Choroid plexus epithelial cell (primary cell): ENCODE results near the gene THSD4.

Experiments
- DNase-seq: peaks from one replicate; pipeline ENCODE4 v3.0.0-alpha.2; 2010; ENCODE audit warnings: low read depth
- H3K4me3 ChIP-seq: 2 replicates; pipeline ENCODE4 v1.5.1; 2011; ENCODE audit warnings: low read depth, mild to moderate bottlenecking, control low read depth, low read length, moderate library complexity
- CTCF ChIP-seq: conservative IDR thresholded peaks from 2 replicates; pipeline ENCODE4 v1.5.1; 2011; ENCODE audit warnings: low read depth, mild to moderate bottlenecking, control low read depth, inconsistent platforms, low read length, moderate library complexity

THSD4 gene

DNA sequence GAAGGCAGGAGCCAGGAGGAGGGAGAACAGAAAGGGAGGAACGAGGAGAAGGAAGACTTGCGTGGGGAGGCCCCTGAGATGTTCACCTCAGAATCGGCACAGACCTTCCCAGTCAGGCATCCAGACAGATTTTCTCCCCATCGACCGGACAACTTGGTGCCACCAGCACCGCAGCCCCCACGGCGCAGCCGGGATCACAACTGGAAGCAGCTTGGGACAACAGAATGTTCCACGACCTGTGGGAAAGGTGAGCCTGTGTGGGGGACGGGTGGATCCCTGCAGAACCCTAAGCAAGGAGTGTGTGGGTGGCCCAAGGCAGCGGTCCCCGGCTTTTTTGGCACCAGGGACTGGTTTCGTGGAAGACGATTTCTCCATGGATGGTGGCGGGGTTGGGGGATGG lies 622.5 kb downstream of the THSD4 start:
- TF ChIP-seq CTCF = no peak
- no peak for DNase-seq
- no peak overlapping the region for H3K4me3 ChIP-seq

GRCh38 chr15:71739355-71739754 lies 624.1 kb downstream of the THSD4 start:
- no peak for TF ChIP-seq CTCF
- no peak overlapping the region for H3K4me3 ChIP-seq
- DNase-seq = no peak

DNA sequence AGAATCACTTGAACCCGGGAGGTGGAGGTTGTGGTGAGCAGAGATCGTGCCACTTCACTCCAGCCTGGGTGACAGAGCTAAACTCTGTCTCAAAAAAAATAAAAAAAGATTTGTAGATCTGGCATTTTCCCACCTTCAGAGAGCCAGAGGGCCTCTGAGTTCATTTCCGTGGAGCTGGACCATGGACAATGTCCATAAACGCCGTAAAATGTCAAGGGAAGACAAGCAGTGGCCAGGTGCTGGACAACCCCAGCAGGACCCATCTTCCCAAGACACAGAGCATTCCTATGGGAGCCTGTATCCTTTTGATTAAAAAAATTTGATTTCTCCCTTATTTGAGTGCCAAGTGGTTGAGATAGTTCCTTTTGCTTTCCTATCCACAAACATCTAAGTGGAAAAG lies 627.7 kb downstream of the THSD4 start:
- no peak overlapping the region for H3K4me3 ChIP-seq
- DNase-seq = no peak
- no peak for TF ChIP-seq CTCF

GRCh38 chr15:71743861-71744382 lies 628.7 kb downstream of the THSD4 start:
- DNase-seq = peak; percentile 82
- peak; percentile 74 for TF ChIP-seq CTCF
- no peak overlapping the region for H3K4me3 ChIP-seq

DNA sequence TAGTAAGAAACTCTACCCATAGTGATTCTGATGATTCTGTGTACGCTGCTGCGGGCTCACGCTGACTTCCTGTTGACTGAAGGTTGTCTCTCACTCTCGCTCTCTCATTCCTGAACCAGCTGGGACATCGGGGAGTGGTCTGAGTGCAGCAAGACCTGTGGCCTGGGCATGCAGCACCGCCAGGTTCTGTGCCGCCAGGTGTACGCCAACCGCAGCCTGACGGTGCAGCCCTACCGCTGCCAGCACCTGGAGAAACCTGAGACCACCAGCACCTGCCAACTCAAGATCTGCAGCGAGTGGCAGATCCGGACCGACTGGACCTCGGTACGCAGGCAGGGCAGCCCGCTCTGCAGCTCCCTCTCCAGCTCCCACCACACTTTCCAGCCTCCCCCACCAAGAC lies 631.4 kb downstream of the THSD4 start:
- no peak for DNase-seq
- TF ChIP-seq CTCF = no peak
- no peak overlapping the region for H3K4me3 ChIP-seq

DNA sequence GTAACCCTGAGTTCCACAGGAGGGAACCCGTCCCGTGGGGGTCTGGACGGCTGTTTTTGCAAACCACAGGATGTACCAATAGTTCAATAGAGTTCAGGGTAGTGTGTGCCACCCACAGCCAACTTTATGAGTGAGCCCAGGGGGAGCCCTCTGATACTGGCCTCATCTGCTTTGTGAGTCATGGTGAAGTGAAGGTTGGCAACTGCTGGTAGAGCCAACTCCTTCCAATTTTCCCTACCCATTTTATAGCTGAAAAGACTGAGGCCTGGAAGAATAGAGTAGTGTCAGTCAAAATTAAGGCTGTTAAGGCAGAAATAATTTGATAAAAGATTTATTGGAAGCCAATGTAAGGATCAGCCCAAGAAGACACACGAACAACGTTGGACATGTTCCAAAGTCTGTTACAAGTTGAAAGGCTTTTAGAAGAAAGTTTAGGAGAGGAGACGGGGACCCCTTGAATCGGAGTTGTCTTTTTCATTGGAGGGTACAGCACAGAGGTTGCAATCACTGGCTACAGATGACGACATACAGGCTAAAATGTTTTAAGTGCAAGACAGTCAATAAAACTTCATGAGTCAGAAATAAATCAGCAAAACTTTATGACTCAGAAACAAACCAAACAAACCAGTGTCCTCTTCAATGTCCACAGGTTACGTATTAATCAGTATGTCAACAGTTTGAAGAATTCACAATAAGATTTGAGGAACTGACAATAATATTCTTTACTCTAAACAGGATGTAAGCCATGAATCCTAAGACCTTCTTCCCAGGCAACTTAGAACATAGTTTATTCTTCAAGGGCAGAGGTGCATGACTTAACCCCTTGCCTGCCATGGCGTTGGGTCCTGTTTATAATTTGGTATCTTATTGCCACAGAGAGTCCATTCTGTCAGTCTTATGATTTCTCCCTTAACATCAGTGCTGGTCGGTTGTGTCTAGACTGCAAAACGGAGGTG lies 632.1 kb downstream of the THSD4 start:
- no peak overlapping the region for H3K4me3 ChIP-seq
- TF ChIP-seq CTCF = peak; percentile 9
- DNase-seq = peak; percentile 88

DNA sequence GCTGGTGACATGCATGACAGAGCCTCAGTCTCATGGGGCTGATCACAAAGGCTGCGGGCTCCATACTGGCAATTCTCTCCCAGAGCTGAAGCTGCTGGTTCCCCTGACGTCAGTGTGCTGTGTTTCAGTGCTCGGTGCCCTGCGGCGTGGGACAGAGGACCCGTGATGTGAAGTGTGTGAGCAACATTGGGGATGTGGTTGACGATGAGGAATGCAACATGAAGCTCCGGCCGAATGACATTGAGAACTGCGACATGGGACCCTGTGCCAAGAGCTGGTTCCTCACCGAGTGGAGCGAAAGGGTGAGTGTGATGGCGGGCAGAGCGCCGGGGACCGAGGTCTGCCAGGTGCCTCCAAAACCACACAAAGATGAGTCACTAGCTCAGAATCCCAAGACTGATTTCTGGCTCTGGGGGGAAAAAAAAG lies 633.0 kb downstream of the THSD4 start:
- DNase-seq = peak; percentile 62
- H3K4me3 ChIP-seq = no peak overlapping the region
- TF ChIP-seq CTCF = no peak
